Hematopoietic multipotent progenitor cell (in vitro differentiated cells): Measurements from ENCODE around the gene OR11H7. TPM values are rescaled to one million over a fixed set of nuclear protein-coding genes. Genes with fewer than 3 reads are reported as not detected.
"Not testable (repeated sequence)": the region's sequence is repeated elsewhere in the genome, so short reads cannot be mapped to it uniquely, and the experiment has no call there.

Experiments
- DNase-seq, 3 donors: peaks; one replicate each; pipeline ENCODE4 v3.0.0-alpha.2; 2011 to 2015; ENCODE audit warnings: low read depth in 2 of 3, low spot score in 2 of 3
- total RNA-seq: library from RNA; depleted of rRNA; stranded (reverse); fragments of >200 nt; gene quantifications from one replicate; pipeline ENCODE4 v1.2.3, GENCODE V29; 2012

The OR11H7 gene
- not detected for total RNA-seq

GRCh38 chr14:20228681-20229080, at the start of gene OR11H7:
Gene OR11H7, plus strand, starts transcription at chr14:20228981.
- no peak for DNase-seq

- DNase-seq, result peak in 1 of 3 donors; percentile 28
These were observed 49.6 kb upstream of the OR11H7 start for GRCh38 chr14:20179218-20179617.

GRCh38 chr14:20179880-20180279, 48.9 kb upstream of the OR11H7 start:
- DNase-seq, result no peak

- no peak for DNase-seq
These were observed 48.3 kb upstream of the OR11H7 start for GRCh38 chr14:20180486-20180885.

- no peak for DNase-seq
These were observed 44.6 kb upstream of the OR11H7 start for GRCh38 chr14:20184181-20184580.

- DNase-seq, result no peak
These were observed 38.2 kb upstream of the OR11H7 start, which contains the start of gene OR11G2 for GRCh38 chr14:20190596-20190995. Gene OR11G2, plus strand, starts transcription at chr14:20190896. Its CDS starts 6,542 bp downstream, at chr14:20197438.

GRCh38 chr14:20191396-20191795, 37.4 kb upstream of the OR11H7 start:
- DNase-seq, result no peak

- DNase-seq, result no peak
These were observed 34.7 kb upstream of the OR11H7 start for GRCh38 chr14:20194101-20194500.

- not testable (repeated sequence) for DNase-seq
These were observed 33.6 kb upstream of the OR11H7 start for GRCh38 chr14:20195170-20195569.

GRCh38 chr14:20195911-20196310, 32.9 kb upstream of the OR11H7 start:
- no peak for DNase-seq

- no peak for DNase-seq
These were observed 31.3 kb upstream of the OR11H7 start for GRCh38 chr14:20197459-20197858.

GRCh38 chr14:20198991-20199390, 29.8 kb upstream of the OR11H7 start:
- no peak for DNase-seq

- no peak for DNase-seq
These were observed 24.1 kb upstream of the OR11H7 start for GRCh38 chr14:20204721-20205120.

GRCh38 chr14:20209595-20209994, 19.2 kb upstream of the OR11H7 start:
- no peak for DNase-seq

GRCh38 chr14:20212406-20212805, 16.4 kb upstream of the OR11H7 start:
- not testable (repeated sequence) for DNase-seq

GRCh38 chr14:20215196-20215595, 13.6 kb upstream of the OR11H7 start:
- no peak for DNase-seq

GRCh38 chr14:20219033-20219432, 9.7 kb upstream of the OR11H7 start:
- no peak for DNase-seq

- DNase-seq, result peak in 1 of 3 donors; percentile 10
These were observed 5.4 kb upstream of the OR11H7 start, which contains the start of gene OR11H6 for GRCh38 chr14:20223410-20223809. Gene OR11H6, plus strand, starts transcription at chr14:20223710. Its CDS starts 0 bp downstream, at chr14:20223710.

- DNase-seq, result not testable (repeated sequence)
These were observed 6.6 kb downstream of the OR11H7 start for GRCh38 chr14:20235415-20235814.

GRCh38 chr14:20247646-20248246, 19.0 kb downstream of the OR11H7 start:
- peak in 2 of 3 donors; percentile 0 to 48 for DNase-seq

GRCh38 chr14:20262642-20263128, 33.9 kb downstream of the OR11H7 start:
- DNase-seq, result no peak

- not testable (repeated sequence) for DNase-seq
These were observed 35.6 kb downstream of the OR11H7 start for GRCh38 chr14:20264361-20264760.

GRCh38 chr14:20274062-20274461, 45.3 kb downstream of the OR11H7 start:
- DNase-seq, result no peak
